Heart left ventricle (tissue), 16 donors: ENCODE results near the gene SOBP. TPM values are rescaled to one million over a fixed set of nuclear protein-coding genes. Genes with fewer than 3 reads are reported as not detected.

Experiments
- ATAC-seq, 4 donors: fragments of 200-7000 bp; cut with Tn5 transposase; one replicate each; pipeline ENCODE4 v1.9.1; 2020 to 2022; ENCODE audit warnings: moderate library complexity in 4 of 4, mild to moderate bottlenecking in 3 of 4, moderate number of reproducible peaks in 1 of 4
- DNase-seq, 5 donors: peaks; one replicate each; pipeline ENCODE4 v3.0.0-alpha.2; 2020
- H3K27ac ChIP-seq, 12 donors: fragments of 200-600 bp; sonication (generic) in 4 of 12; one replicate each; pipeline versions ENCODE4 v1.5.0 to v1.8.0; 2016 to 2022; ENCODE audit warnings: mild to moderate bottlenecking in 2 of 12
- H3K27me3 ChIP-seq, 9 donors: fragments of 200-600 bp; sonication (generic) in 2 of 9; one replicate each; pipeline versions ENCODE4 v1.5.1 to v1.8.0; 2016 to 2022; ENCODE audit warnings: mild to moderate bottlenecking in 3 of 9
- H3K36me3 ChIP-seq, 9 donors: fragments of 200-600 bp; sonication (generic) in 2 of 9; one replicate each; pipeline versions ENCODE4 v1.5.0 to v1.8.0; 2018 to 2022; ENCODE audit warnings: mild to moderate bottlenecking in 2 of 9
- H3K4me1 ChIP-seq, 12 donors: fragments of 200-600 bp; sonication (generic) in 4 of 12; one replicate each; pipeline versions ENCODE4 v1.5.0 to v1.8.0; 2016 to 2022; ENCODE audit warnings: mild to moderate bottlenecking in 3 of 12
- H3K4me3 ChIP-seq, 12 donors: fragments of 200-600 bp; sonication (generic) in 4 of 12; one replicate each; pipeline versions ENCODE4 v1.5.0 to v1.8.0; 2017 to 2022; ENCODE audit warnings: mild to moderate bottlenecking in 9 of 12, moderate library complexity in 4 of 12
- H3K9me3 ChIP-seq, 12 donors: fragments of 200-600 bp; sonication (generic) in 4 of 12; one replicate each; pipeline versions ENCODE4 v1.5.0 to v1.8.0; 2016 to 2022; ENCODE audit warnings: mild to moderate bottlenecking in 1 of 12
- POLR2A ChIP-seq, 2 donors: fragments of 450-650 bp; IDR thresholded peaks; one replicate each; pipeline ENCODE4 v1.6.1; 2017; ENCODE audit warnings: antibody characterized with exemption in 2 of 2, mild to moderate bottlenecking in 2 of 2, moderate library complexity in 2 of 2
- WGBS, 4 donors: extraction: QIAGEN DNeasy Blood & Tissue Kit in 2 of 4; methylation state at CpG; one replicate each; pipeline versions ENCODE4 v1.1.5 to v1.1.7; 2013 to 2018; 5-methylcytosine and 5-hydroxymethylcytosine counted together
- intact Hi-C, 10 donors: fragments of 100-400 bp; cut with DNase I; formaldehyde crosslinking; loops; one replicate each; pipeline versions ENCODE4 v1.11.1 to v1.14.2; 2022
- polyA plus RNA-seq, 2 donors: library from polyadenylated mRNA; stranded (reverse); fragments of 200-250 nt; gene quantifications; one replicate each; pipeline ENCODE4 v1.2.3, GENCODE V29; 2013
- total RNA-seq, 9 donors: library from RNA; depleted of rRNA in 2 of 9; stranded (reverse); fragments of >200 nt in 2 of 9; fragmentation: NEBNext Ultra II Directional in 3 of 9; extraction: Animal tissue kit (Norgen Biotek cat#: 25700) in 3 of 9; gene quantifications; one replicate each; pipeline versions ENCODE4 v1.1.0 to v1.2.4, GENCODE V29; 2016 to 2023
- TF ChIP-seq, protein P1 (sequence below), 12 donors: fragments of 200-600 bp; sonication (generic) in 4 of 12; IDR thresholded peaks; one replicate each; pipeline versions ENCODE4 v1.5.0 to v1.8.0; 2018 to 2022; ENCODE audit warnings: antibody characterized with exemption in 12 of 12, mild to moderate bottlenecking in 5 of 12
- donor health status: ischemic (EF 13 %, LVEDD 7.1; RV severe dilation, severe dysfunction).
- donor health status: healthy with polysubstance abuse.
- donor health status: DM: no; HTN: yes; CAD: no.
- donor health status: DM: no; HTN: no; CAD: no.
- donor health status: ischemic (EF 25% LVEDD 6.9; RV normal size, moderate dysfunction).
- donor health status: ischemic (EF 25% LVEDD 5.7; RV mildly dilated, moderate dysfunction).
- donor health status: healthy.
- donor health status: DM: yes; HTN: yes; CAD: no.
- donor health status: ischemic (EF 35%, LVEDD 5.7; RV mildly dilated, moderate dysfunction).
- donor health status: nonischemic (EF 11% LVEDD 7.7; RV severe dilation, severe dysfunction).
- donor health status: DM: yes; HTN: yes; CAD: no.
- donor health status: PGD.
- donor health status: ischemic (EF 29% LVEDD 5.4; RV normal size, mild dysfunction).
- donor health status: nonischemic (EF 23%, LVEDD 6.1; RV moderate dilation, normal function).

SOBP gene
- total and polyA plus RNA-seq, 11 donors: 10.6 to 24.9 (median 16.4) TPM

DNA sequence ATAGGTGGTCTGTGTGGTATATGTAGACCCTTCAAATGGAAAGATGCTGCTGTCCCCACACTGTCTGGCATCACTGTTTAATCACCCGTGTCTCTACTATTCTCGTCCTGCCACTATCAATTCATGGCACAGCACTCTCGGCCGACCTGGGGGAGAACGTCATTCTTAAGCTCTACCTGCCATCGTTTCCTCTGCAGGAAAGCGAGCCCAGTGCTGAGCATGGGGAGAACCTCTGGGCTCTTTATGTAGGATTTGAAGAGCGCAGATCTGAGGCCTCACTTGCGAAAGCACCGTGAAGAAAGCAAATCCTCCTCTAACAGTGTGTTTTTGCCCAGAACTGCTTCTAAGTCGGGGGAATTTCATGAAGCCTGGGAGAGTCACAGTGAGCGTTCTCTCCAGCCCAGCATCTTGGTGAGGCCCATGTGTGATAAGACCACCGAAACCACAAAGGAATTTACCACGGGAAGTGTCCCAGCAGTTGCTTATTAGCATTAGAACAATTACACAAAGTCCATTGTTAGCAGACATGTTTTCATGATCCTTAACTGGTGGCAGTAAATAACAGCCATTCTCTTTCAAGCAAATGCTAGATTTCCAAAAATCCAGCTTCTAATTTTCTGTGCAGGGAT, 209.9 kb downstream of the SOBP start:
- intact Hi-C loops: loop anchor here in 4 of 10 donors (10.0 kb wide), 3 partner anchors 145 to 565 kb away; no protein-coding TSS in a partner anchor
- Histone ChIP-seq H3K4me1 (peaks cover 0 to 14% (median 2%) of the 10 kb centered on the region in 12 donors), H3K36me3 (no peaks in the 10 kb centered on the region), H3K4me3 (no peak overlapping the region), H3K27ac (no peak overlapping the region), H3K27me3 (no peaks in the 10 kb centered on the region), H3K9me3 (no peaks in the 10 kb centered on the region)
- TF ChIP-seq, protein P1, sequence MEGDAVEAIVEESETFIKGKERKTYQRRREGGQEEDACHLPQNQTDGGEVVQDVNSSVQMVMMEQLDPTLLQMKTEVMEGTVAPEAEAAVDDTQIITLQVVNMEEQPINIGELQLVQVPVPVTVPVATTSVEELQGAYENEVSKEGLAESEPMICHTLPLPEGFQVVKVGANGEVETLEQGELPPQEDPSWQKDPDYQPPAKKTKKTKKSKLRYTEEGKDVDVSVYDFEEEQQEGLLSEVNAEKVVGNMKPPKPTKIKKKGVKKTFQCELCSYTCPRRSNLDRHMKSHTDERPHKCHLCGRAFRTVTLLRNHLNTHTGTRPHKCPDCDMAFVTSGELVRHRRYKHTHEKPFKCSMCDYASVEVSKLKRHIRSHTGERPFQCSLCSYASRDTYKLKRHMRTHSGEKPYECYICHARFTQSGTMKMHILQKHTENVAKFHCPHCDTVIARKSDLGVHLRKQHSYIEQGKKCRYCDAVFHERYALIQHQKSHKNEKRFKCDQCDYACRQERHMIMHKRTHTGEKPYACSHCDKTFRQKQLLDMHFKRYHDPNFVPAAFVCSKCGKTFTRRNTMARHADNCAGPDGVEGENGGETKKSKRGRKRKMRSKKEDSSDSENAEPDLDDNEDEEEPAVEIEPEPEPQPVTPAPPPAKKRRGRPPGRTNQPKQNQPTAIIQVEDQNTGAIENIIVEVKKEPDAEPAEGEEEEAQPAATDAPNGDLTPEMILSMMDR (IDR thresholded peaks at IDR 0.05): no peak
- no peak for TF ChIP-seq POLR2A (IDR thresholded peaks at IDR 0.05)
- no peak for ATAC-seq
- DNase-seq: no peak
- 87 to 89% (median 88%) methylated on average over 14 of the region's 14 CpGs for WGBS, 4 donors

DNA sequence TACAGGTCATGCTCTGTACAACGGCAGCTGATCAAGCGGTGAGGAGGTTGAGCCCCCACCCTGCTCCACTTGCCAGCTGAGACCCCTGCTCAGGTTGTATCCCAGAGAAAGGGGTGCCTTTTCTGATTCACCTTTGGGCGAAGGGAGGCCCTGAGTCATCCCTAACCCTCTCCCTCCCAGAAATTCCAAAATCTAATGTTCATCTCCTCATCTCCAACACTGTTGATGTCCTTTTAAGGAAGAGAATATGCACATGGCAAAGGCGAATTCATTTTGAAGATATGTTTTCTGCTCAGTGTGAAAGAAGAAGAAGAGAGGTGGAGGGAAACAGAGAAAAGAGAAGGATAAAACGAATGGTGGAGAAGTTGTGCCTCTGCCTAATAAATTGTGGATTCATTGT, 213.7 kb downstream of the SOBP start:
- DNase-seq: no peak
- 70 to 92% (median 87%) methylated on average over 5 of the region's 5 CpGs for WGBS, 4 donors
- intact Hi-C loops: loop anchor here in 6 of 10 donors (1.0 to 10.0 kb wide), 6 partner anchors 28 to 569 kb away; no protein-coding TSS in a partner anchor

GRCh38 chr6:107704347-107705013, 214.6 kb downstream of the SOBP start:
- H3K9me3 ChIP-seq: no peaks in the 10 kb centered on the region
- H3K27me3 ChIP-seq: no peaks in the 10 kb centered on the region
- 33 to 37% (median 35%) methylated on average over 8 of the region's 8 CpGs for WGBS, 4 donors
- no peak overlapping the region for H3K27ac ChIP-seq
- no peak for DNase-seq
- intact Hi-C loops: loop anchor here in 7 of 10 donors (1.0 to 10.0 kb wide), 7 partner anchors 29 to 570 kb away; no protein-coding TSS in a partner anchor
- ATAC-seq: peak in 2 of 4 donors; percentile 55 to 56
- H3K4me1 ChIP-seq: peaks cover 0 to 6% (median 0%) of the 10 kb centered on the region in 12 donors
- peak overlapping the region in 1 of 12 donors; percentile 19 for H3K4me3 ChIP-seq
- no peaks in the 10 kb centered on the region for H3K36me3 ChIP-seq
- no peak for TF ChIP-seq POLR2A (IDR thresholded peaks at IDR 0.05)
- TF ChIP-seq, protein P1 (IDR thresholded peaks at IDR 0.05): peak; percentile 75 to 92 (median 84)

More for the DNA sequence above, 213.7 kb downstream of the SOBP start:
- Histone ChIP-seq H3K4me1 (peaks cover 0 to 6% (median 0%) of the 10 kb centered on the region in 12 donors), H3K4me3 (no peak overlapping the region), H3K36me3 (no peaks in the 10 kb centered on the region), H3K27ac (no peak overlapping the region), H3K27me3 (no peaks in the 10 kb centered on the region), H3K9me3 (no peaks in the 10 kb centered on the region)
- no peak for TF ChIP-seq POLR2A (IDR thresholded peaks at IDR 0.05)
- TF ChIP-seq, protein P1 (IDR thresholded peaks at IDR 0.05): no peak
- ATAC-seq: no peak

- no peak for TF ChIP-seq POLR2A (IDR thresholded peaks at IDR 0.05)
- TF ChIP-seq, protein P1 (IDR thresholded peaks at IDR 0.05): no peak
- Histone ChIP-seq H3K27ac (no peak overlapping the region), H3K36me3 (no peaks in the 10 kb centered on the region), H3K9me3 (no peaks in the 10 kb centered on the region), H3K27me3 (no peaks in the 10 kb centered on the region), H3K4me1 (peaks cover 0 to 8% (median 0%) of the 10 kb centered on the region in 12 donors), H3K4me3 (no peak overlapping the region)
- intact Hi-C loops: loop anchor here in 5 of 10 donors (5.0 to 10.0 kb wide), 4 partner anchors 138 to 572 kb away; no protein-coding TSS in a partner anchor
- DNase-seq (no peak), ATAC-seq (no peak)
- WGBS, 4 donors: 82 to 87% (median 84%) methylated on average over 13 of the region's 13 CpGs
Measured at GRCh38 chr6:107706516-107707115, 216.7 kb downstream of the SOBP start.
